Skeletal muscle cell (primary cell): ENCODE measurements around the gene CTSD.

Experiments used
- DNase-seq: peaks from one replicate; pipeline ENCODE4 v3.0.0-alpha.2; 2010; ENCODE audit warnings: low read depth
- H3K4me3 ChIP-seq: 2 replicates; pipeline ENCODE4 v1.5.1; 2011; ENCODE audit warnings: low read depth, mild to moderate bottlenecking, control low read depth, low read length, moderate library complexity

CTSD gene

DNA sequence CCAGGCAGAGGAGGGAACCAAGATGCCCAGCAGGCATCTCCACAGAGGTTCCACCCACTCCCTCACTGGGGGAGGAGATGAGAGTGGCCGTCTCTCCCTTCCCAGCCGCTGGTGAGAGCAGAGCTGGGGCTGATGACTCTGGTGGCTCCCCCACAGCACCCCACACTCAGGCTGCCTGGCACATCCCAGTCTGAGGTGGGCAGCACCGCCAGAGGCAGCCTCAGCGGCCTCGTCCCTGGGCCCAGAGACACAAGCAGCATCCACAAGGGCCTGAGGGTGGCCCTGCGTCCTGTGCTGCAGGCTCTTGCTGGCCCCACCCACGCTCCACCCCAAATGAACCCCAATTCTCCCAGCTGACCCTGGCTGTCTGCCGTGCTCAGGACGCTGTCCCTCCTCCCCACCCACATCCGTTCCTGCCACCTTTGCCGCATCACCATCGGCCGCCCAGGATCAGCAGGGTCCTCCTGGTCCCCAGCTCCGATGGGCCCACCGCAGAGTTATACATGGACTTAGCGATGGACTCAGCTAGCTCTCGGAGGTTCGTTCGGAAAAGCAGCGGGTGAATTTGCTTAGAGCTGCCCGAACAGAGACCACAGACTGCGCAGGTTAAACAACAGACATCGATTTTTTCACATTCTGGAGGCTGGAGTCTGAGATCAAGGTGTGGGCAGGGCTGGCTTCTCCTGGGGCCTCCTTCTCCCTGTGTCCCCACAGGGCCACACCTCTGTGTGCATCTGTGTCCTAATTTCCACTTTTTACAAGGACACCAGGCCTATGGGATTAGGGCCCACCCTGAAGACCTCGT lies 20.2 kb upstream of the CTSD start:
- H3K4me3 ChIP-seq: no peak overlapping the region
- DNase-seq: no peak

DNA sequence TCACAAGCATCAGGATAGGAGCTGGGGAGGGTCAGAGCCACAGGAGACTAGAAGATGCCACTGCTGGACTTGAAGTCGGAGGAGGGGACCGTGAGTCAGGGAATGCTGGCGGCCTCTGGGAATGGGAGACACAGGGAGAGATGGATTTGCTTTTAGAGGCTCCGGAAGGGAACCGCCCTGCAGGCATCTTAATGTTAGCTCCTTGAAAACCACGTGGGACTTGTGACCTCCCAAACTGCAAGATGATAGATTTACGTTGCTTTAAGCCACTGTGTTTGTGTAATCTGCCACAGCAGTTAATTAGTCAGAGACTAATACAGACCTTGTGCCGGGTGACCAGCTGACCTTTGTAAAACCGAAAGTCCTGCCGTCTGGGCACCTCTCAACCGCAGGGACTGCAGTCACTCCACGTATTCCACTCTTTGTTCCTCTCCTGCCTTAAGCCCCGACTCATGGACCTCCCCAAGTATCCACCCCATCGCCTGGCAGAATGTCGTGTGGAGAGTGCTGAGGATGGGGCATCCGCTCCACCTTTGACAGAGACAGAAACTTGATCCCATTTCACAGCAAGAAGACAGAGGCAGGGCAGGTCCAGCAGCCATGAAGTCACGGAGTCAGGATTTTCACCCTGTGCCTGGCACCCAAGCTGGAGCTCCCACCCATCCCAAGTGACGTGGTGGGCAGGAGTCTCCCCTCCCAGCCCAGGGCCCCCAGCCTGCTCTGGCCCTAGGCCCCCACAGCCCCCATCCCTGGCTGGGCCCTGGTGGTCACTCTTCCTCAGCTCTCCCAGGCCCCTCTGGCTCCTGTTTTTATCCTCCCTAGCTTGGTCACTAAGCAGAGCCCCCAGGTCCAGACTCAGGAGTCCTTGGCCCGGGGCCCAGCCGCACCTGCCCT lies 19.4 kb upstream of the CTSD start:
- no peak for DNase-seq
- no peak overlapping the region for H3K4me3 ChIP-seq

DNA sequence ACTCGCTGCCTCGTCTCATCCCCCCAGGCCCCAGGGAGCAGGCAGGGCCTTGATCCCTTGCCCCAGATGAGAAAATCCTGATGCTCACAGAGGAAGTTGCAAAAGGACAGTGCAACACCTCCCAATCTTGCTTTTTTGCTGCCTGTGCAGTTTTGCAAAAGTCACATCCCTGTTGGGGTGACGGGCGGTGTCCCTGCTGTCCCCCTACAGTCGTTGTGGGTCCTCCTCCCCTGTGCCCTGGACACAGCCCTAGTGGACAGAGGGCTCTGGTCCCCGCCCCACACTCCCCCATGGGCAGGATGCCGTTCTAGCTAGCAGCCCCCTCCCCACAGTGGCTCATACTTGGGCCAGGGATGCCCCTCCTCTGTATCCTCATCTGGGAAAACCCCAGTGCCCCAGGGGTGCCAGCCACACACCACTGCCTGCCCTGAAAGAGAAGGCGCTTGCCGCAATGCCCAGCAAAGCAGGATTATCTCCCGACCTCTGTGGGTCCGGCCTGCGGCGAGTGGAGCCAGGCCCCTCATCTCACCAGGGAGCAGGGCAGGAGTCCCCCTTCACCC lies 18.4 kb upstream of the CTSD start:
- H3K4me3 ChIP-seq: no peak overlapping the region
- no peak for DNase-seq

DNA sequence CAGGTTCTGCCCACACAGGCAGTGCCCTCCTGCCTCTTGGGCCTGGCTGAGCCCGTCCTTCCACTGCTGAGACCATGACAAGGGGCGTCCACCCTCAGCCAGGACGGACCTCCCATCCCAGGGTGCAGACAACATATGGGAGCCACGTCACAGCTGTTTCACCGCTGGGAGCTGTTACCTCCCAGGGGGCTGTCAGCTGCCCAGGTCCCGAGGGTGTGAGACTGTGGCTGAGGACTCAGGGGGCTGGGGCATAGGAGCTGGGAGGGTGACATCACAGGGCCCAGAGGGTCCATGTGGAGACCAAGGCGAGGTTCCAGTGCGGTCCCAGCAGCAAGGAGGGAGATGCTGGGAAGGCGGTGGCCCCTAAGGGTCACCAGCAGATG lies 17.9 kb upstream of the CTSD start:
- H3K4me3 ChIP-seq: no peak overlapping the region

DNA sequence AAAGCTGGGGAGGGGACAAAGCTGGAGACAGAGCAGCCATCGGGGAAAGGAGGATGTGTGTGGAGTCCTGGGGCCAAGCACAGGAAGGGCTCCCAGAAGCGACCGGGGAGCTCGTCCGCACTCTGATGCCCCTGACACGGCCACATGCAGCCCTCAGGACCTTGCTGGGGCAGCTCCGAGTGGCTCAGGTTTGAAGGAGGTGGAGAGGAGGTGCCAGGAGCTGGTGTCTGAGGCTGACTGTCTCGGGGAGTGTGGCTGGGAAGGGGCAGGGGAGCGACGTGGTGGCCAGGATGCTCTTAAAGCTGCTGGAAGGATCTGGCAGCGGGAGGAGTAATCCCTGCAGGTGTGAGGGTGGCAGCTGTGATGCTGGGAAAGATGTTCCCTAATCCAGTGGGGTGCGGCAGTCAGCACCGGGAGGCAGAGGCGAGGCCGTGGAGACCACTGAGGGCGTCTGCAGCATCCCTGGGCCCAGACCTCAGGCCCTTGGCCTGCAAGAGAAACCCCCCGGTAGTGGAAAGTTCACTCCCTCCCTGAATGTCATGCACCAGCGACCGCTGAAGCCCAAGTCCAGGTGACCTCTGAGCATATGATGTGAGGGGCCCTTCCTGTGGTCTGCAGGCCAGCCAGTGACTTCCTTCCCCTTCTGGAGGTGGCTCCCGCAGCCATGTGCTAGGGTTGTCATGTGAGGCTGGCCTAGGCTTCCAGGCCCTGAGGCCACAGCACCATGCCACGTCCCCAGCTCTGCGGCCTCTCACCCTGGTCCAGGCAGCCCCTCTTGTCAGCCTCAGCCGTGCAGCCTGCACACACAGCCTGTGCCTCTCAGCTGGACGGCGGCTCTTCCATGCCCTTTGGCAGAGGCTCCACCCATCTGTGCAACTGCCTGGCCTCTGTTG lies 17.2 kb upstream of the CTSD start:
- no peak overlapping the region for H3K4me3 ChIP-seq
- DNase-seq: no peak

More for the DNA sequence above, 17.9 kb upstream of the CTSD start:
- no peak for DNase-seq

DNA sequence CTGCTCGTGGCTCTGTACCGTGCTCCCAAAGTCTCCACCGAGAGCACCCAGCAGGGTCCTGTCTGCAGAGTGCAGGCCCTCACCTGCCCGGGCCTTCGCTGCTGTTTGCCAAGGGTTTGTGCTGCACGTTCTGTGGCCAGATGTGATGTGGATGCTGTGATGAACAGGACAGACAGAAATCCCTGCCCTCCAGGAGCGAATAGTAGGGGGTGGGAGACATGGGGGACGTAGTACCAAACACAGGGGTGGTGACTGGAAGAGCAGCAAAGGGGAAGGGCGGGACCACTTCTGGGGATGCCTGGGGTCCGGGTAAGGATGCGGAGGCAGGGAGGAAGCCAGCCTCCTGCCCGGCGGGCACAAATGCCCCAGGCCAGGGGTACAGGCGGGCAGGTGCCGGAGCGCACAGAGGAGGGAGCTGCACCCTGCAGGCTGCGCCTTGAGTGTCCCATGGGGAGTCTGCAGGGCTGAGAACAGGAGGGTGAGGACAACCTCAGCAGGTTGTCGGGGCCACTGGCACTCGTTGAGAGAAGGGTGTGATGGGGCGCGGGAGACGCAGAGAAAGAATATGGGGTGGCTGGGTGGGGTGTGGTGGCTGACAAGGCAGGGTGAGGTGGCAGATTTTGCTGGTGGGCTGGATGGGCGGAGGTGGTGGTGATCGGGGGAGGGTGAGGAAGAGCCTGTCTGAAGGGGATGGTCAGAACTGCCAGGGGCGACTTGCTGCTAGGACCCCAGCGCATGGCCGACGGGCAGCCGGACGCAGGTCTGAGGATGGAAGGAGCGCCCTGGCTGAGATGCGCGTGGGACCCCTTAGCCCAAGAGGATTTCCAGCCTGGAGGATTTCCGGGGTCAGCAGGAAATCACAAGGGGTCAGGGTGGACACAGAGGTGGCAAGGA lies 16.3 kb upstream of the CTSD start:
- H3K4me3 ChIP-seq: no peak overlapping the region
- DNase-seq: no peak

DNA sequence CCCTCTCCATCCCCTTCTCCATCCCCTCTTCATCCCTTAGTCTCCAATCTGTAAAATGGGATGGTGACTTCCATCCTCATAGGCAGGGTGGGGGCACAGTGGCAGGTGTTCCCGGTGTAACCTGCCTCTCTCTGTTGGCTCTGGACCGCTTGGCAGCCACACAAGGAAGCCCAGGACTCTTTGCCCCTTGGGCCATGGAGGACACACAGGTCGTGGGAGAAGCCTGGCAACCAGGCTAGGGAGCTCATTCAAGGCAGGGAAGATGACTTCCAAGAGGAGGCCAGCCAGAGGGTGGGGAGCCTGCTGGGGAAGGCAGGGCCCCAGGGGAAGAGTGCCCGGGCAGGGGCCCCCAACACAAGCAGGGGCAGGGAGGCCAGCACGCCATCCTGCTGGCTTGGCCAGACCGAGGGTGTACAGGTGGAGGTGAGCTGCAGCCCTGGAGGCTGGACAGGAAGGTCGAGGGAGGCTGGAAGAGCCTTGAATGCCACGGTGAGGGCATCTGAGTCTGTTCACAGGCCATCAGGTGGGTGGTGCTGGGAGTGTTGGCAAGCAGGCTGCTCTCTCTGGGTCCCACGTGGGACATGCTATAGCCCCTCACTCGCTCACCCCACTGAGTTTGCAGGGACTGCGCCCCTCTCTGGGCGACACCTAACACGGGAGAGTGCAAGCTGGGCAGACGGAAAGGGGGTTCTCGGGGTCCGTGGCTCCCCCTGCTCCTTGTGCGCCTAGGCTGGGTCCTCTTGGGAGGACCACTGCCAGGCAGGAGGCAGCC lies 15.5 kb upstream of the CTSD start:
- no peak for DNase-seq
- no peak overlapping the region for H3K4me3 ChIP-seq

DNA sequence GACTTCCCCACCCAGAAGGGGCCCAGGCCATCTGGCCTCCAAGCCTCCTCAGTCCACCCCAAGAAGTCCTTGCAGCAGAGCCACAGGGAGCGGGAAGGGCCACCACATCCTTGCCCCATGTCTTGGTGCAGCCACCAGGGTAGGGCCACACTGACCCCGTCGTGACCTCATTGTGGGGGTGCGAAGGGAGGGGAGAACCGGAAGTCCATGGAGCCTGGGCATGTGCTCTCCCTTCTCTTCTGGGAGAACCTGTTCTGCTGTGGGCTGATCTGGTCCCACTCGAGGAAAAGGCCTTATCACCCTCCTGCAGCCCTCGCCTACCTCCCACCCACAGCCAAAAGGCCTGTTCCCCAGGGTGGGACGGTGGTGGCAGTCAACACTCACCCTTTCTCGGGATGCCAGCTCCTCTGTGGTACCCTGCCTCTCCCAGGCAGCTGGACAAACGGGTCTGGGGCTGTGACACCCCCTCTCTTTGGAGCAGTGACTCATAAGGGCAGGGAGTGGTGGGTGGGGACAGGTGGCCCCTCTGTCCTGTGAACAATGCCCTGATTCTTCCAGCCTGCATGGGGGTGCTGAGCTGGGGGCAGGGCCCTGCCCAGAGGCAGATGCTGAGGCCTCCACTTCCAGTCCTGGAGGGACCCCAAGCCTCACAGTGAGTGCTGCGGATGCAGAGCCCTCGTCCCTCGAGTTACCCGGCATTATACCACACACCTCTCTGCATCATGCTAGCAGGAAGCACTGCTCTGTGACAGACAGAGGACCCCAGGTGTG lies 14.6 kb upstream of the CTSD start:
- DNase-seq: no peak
- no peak overlapping the region for H3K4me3 ChIP-seq

DNA sequence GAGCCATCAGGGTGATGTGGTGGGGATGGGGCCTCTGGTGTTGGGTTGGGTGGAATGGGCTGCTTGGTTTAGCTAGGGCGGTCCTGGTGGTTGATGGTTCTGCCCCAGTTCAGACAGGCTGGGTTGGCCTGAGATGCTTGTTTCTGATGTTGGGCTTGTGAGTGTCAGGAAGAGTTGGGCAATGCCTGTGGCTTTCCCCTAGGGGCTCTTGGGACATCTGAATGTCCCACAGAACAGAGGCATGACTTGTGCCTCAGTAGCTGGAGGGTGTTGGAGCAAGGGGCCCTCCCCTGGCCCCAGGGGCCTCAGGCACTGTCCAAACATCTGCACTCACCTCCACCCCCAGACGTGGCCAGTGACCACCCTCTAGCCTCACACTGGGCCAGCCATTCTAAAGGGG lies 14.0 kb upstream of the CTSD start:
- DNase-seq: no peak
- H3K4me3 ChIP-seq: no peak overlapping the region

DNA sequence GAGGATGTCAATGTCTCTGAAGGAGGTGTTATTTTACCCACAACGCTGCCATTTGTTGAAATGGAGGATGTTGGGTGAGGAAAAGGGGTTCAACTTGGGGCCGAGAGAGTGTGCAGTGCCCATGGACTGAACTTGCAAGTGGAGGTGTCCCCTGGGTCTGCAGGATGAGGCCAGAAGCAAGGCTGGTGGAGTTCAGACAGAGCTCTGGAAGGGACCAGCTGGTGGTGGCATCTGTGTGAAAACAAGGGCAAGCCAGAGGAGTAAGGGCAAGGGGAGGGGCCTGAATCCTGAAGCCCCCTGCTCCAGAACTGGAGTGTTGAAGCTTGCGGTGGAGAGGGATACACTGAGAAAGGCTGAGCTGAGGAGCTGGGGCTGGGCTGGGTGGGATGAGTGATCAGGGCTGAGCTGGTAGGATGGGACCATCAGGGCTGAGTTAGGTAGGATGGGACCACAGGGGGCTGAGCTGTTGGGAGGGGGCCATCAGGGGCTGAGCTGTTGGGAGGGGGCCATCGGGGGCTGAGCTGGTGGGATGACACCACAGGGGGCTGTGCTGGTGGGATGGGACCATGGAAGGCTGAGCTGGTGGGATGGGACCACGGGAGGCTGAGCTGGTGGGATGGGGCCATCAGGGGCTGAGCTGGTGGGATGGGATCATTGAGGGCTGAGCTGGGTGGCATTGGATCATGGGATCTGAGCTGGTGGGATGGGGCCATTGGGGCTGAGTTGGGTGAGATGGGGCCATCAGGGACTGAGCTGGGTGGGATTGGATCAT lies 13.4 kb upstream of the CTSD start:
- H3K4me3 ChIP-seq: no peak overlapping the region
- no peak for DNase-seq

DNA sequence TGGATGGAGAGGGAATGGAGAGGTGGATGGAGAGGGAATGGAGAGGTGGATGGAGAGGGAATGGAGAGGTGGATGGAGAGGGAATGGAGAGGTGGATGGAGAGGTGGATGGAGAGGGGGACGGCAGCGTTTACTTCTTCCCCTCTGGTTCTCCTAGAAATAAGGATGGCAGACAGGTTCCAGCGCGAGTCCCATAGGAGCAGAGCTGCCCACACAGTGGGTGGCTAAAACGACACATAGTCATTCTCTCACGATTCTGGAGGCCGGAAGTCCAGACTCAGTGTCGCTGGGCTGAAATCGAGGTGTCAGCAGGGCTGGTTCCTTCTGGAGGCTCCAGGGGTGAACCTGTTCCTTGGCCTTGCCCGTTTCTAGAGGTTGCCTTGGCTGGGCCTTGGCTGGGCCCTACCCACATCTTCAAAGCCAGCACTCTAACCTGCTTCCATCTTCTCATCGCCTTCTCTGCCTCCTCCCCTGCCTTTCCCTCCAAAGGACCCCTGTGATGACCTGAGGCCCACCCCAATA lies 12.7 kb upstream of the CTSD start:
- DNase-seq: no peak
- no peak overlapping the region for H3K4me3 ChIP-seq

DNA sequence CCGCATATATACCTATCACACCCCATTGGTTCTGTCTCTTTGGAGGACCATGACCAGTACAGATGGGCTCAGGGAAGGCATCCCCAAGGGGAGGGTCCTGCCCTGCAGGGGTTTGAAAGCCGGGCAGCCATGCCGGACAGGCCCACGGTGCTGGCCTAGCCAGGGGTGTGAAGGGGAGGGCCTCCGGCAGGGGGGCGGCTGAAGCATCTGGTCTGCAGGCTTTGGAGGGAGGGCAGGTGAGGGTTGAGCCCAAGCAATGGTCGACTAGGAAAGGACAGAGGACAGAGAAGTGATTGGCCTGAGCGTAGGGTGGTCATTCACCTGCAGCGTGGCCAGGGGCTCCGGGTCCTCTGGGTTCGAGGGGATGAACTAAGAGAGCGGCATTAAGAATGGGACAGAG lies 11.2 kb upstream of the CTSD start:
- no peak overlapping the region for H3K4me3 ChIP-seq
- no peak for DNase-seq

DNA sequence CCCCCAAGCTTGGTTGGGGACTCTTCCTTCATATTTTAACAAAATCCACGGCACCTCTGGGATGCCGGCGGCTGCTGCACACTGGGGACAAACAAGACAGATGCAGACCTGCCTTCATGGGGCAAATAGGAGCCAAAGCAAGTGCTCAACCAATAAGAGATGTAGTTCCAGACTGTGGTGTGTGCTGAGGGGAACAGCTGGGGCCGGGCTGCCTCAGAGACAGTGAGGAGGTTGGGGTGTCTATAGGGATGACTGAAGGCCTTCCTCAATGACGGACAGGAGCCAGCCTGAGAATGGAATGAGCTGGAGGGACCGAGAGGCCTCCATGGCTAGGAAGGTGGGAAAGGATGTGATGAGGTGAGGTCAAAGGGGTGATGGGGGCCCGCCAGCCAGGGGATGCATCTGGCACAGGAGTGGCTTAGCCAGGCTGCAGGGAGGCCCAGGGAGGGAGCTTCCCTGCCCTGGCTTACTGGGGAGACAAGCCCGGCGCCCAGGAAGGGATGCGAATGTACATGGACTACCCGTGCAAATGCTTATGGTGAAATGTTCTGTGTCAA lies 10.3 kb upstream of the CTSD start:
- no peak for DNase-seq
- H3K4me3 ChIP-seq: no peak overlapping the region

DNA sequence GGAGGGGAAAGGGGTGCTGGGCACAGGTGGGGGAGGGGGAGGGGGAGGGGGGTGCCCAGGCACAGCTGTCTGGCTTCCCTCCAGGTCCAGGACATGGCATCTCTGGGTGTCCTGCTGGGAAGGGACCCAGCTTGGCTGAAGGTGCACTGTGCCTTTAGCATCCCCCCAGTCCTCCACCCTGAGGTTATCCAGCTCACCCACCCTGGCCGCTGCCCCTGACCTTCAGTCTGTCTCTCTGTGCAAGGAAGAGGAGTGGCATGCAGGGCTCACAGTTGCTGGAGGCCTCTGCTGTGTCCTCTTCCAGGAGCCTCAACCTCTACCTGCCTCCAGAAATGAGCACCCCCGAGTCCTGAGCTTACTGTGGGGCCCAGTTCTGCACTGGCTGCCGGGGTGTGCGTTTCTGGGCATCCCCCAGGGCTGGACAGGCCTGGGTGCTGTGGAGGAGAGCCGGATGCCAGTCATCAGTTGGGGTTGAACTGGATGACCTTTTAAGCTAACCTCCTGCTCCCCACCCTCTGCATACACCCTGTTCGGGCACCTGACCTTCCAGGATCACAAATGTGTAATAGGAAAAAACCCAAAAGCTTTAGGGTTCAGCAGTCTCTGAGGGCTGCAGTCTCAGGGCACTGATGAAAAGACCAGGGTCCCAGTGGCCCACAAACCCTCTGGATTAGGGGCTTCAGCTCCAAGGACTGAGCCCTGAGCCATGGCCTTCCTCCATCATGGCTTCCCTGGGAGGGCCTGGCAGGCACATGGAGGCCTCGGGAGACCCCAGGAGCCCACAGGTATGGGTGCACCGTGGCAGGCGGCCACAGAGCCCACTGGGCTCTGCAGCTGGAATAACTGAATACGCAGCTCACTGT lies 9.6 kb upstream of the CTSD start:
- DNase-seq: no peak
- H3K4me3 ChIP-seq: no peak overlapping the region
